GM20000 (cell line): ENCODE measurements around the gene EIF2S3.

Source experiments
- DNase-seq: peaks from one replicate; pipeline ENCODE4 v3.0.0; 2012; ENCODE audit warnings: low spot score
- TF ChIP-seq, protein P1 (sequence below): IDR thresholded peaks from 2 replicates; pipeline ENCODE4 v1.5.1; 2012; ENCODE audit warnings: mild to moderate bottlenecking, control low read depth; ENCODE audit errors: extremely low read depth, missing control alignments

Gene EIF2S3

DNA sequence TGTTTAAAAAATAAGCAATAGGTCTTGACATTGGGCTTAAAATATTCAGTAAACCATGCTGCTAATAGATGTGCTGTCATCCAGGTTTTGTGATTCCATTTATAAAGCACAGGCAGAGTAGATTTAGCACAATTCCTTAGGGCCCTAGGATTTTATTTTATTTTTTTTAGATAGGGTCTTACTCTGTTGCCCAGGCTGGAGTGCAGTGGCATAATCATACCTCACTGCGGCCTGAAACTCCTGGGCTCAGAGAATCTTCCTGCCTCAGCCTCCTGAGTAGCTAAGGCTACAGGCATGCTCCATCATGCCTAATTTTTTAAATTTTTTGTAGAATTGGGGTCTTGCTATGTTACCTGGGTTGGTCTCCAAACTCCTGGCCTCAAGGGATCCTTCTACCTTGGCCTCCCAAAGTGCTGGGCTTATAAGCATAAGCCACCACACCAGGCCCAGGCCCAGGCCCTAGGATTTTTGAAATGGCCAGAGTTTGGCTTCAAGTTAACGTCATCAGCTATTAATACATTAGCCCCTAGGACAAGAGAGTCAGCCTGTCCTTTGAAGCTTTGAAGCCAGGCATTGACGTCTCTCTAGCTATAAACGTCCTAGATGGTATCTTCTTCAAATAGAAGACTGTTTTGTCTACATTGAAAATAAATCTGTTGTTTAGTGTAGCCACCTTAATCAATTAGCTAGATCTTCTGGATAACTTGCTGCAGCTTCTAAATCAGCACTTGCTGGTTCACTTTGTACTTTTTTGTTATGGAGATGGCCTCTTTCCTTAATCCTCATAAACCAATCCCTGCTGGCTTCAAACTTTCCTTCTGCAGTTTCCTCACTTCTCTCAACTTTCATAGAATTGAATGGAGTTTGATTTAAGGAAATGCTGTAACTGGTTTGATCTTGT is 35.8 kb downstream of the EIF2S3 start:
- DNase-seq: no peak
- TF ChIP-seq, protein P1, sequence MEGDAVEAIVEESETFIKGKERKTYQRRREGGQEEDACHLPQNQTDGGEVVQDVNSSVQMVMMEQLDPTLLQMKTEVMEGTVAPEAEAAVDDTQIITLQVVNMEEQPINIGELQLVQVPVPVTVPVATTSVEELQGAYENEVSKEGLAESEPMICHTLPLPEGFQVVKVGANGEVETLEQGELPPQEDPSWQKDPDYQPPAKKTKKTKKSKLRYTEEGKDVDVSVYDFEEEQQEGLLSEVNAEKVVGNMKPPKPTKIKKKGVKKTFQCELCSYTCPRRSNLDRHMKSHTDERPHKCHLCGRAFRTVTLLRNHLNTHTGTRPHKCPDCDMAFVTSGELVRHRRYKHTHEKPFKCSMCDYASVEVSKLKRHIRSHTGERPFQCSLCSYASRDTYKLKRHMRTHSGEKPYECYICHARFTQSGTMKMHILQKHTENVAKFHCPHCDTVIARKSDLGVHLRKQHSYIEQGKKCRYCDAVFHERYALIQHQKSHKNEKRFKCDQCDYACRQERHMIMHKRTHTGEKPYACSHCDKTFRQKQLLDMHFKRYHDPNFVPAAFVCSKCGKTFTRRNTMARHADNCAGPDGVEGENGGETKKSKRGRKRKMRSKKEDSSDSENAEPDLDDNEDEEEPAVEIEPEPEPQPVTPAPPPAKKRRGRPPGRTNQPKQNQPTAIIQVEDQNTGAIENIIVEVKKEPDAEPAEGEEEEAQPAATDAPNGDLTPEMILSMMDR: no peak

DNA sequence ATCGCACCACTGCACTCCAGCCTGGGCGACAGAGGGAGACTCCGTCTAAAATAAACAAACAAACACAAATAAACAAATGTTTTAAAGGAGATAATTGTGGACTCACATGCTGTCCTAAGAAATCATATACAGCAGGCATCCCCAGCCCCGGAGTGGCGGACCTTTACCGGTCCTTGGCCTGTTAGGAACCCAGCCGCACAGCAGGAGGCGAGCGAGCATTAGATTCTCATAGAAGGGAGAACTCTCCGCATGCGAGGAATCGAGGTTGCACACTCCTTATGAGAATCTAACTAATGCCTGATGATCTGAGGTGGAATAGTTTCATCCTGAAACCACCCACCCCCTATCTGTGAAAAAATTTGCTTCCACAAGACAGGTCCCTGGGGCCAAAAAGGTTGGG is 39.0 kb downstream of the EIF2S3 start:
- TF ChIP-seq, protein P1: no peak
- no peak for DNase-seq

DNA sequence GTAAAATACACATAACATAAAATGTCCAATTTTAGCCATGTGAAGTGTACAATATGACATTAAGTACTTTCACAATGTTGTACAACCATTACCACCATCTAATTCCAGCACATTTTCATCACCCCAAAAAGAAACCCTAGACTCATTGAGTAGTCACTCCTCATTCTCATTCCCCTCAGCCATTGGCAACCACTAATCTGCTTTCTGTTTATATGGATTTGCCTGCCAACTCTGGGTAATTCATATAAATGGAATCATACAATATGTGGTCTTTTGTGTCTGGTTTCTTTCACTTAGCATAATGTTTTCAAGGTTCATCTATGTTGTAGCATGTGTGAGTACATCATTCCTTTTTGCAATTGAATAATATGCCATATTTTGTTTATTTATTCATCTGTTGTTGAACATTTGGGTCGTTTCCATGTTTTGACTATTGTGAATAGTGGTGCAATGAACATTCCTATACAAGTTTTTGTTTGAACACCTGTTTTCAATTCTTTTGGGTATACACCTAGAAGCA is 43.0 kb downstream of the EIF2S3 start:
- DNase-seq: no peak
- TF ChIP-seq, protein P1: no peak

DNA sequence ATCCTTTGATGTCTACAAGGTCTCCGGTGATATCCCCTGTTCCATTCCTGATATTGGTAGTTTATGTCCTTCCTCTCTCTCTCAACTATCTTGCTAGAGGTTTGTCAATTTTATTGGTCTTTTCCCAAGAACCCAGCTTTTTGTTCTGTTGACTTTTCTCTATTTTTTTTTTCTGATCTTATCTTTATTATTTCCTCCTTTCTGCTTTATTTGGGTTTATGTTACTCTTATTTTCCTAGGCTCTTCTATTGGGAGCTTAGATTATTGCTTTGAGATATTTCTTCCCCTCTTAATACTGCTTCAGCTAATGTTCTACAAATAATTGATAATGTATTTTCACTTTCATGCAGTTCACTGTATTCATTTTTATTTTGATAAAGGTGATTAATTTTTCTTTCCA is 44.2 kb downstream of the EIF2S3 start:
- TF ChIP-seq, protein P1: no peak
- DNase-seq: no peak

DNA sequence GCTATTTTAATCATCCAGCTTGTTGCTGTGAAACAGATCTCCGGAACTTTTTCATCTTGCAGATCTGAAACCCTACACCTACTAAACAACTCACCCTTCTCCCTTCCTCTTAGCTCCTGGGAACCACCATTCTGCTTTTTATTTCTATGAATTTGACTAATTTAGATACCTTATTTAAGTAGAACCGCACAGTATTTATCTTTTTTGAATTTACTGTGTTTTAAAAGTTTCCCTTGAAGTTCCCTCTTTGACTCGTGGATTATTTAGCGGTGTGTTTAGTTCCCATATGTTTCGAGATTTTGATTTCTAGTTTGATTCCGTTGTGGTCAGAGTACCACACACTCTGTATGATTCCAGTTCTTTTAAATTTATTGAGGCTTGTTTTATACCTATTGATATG is 44.6 kb downstream of the EIF2S3 start:
- DNase-seq: no peak
- TF ChIP-seq, protein P1: no peak

DNA sequence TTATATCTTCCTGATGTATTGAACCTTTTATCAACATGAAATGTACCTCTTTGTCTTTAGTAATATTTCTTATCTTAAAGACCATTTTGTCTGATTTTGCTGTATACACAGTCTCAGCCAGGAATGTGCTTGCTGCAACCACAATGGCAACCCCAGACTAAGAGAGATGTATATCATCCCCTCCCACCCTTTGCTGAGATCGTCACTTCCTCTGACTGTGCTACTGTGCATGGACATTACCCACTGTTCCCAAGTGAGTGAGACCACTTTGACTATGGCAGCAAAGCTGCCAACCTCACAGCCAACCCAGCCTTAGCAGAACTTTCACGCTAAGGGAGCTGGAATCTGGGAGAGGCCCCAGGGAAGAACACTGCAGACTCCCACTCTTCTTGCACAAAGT is 46.0 kb downstream of the EIF2S3 start:
- DNase-seq: no peak
- TF ChIP-seq, protein P1: no peak

DNA sequence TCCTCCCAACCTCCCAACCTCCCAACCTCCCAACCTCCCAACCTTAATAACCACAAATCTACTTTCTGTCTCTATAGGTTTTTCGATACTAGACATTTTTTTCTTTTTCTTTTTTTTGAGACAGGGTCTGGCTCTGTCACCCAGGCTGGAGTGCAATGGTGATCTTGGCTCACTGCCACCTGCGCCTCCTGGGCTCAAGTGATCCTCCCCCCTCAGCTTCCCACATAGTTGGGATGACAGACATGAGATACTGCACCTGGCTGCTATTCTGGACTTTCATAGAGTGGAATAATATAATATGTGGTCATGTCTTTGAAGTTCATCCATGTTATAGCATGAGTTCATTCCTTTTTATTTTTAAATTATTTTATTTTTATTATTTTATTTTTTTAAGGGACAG is 55.3 kb downstream of the EIF2S3 start:
- no peak for DNase-seq
- TF ChIP-seq, protein P1: no peak
